Erythroblast (primary cell): Measurements from ENCODE around the gene GRWD1.

ENCODE experiments used
- GATA1 ChIP-seq: IDR thresholded peaks from 2 replicates; pipeline ENCODE4 v1.6.1; 2011; ENCODE audit warnings: low read depth, mild to moderate bottlenecking, control low read depth, low read length, moderate library complexity
- POLR2A ChIP-seq: IDR thresholded peaks from 2 replicates; pipeline ENCODE4 v1.6.1; 2011; ENCODE audit warnings: mild to moderate bottlenecking, low read length

GRCh38 chr19:48450441-48450840, 4.7 kb downstream of the GRWD1 start:
- TF ChIP-seq POLR2A (no peak), GATA1 (no peak)
